ENCODE measurements around the gene CEACAM19. TPM values are rescaled to one million over a fixed set of nuclear protein-coding genes. Genes with fewer than 3 reads are reported as not detected.

CEACAM19 gene
- total and polyA plus RNA-seq, 9 of the 15 experiments (the other 6 are each of a cell fraction or from before 2014, with no cell fraction given): 0.15 to 0.30 (median 0.23) TPM; not detected in 5

- ATAC-seq (0 out of 3 replicates have a peak, but pooled peaks have one; percentile 39), FAIRE-seq (no peak), DNase-seq (ENCODE audit: extremely low read depth in 1 of 4, low spot score in 3 of 4) (no peak)
- intact Hi-C loops (cut with micrococcal nuclease): no loop called here
- H4K20me1 ChIP-seq (replicated peaks; ENCODE audit: control insufficient read depth, insufficient read depth, low read length): no peaks in the 10 kb centered on the region
- H3K9ac ChIP-seq (ENCODE audit: insufficient read depth in 1 of 2, low read depth in 2 of 2, low read length in 2 of 2): 0 out of 4 replicates have a peak overlapping the region, but pooled peaks of 1 of the 2 experiments have one; percentile 15
- in situ Hi-C loops (cut with MboI): no loop called here
- peak overlapping the region; percentile 62 for H2AFZ ChIP-seq (ENCODE audit: low read depth, low read length)
- no peak overlapping the region for H3K27ac ChIP-seq (ENCODE audit: extremely low read depth, low read depth, low read length)
- no peaks in the 10 kb centered on the region for H3K9me3 ChIP-seq (replicated peaks; ENCODE audit: control insufficient read depth, insufficient read depth, low read depth, low read length)
- no peaks in the 10 kb centered on the region for H3K9me1 ChIP-seq (ENCODE audit: control insufficient read depth, insufficient read depth, low read length)
- CTCF ChIA-PET (ENCODE audit: low intra/inter-chr PET ratio): no interaction called here
- H3K27me3 ChIP-seq (ENCODE audit: control insufficient read depth in 2 of 2, insufficient read depth in 2 of 2, low read length in 2 of 2): no peaks in the 10 kb centered on the region
- no peak overlapping the region for H3K4me2 ChIP-seq (ENCODE audit: insufficient read depth, low read length)
- H3K79me2 ChIP-seq (ENCODE audit: control insufficient read depth, insufficient read depth, low read length): no peaks in the 10 kb centered on the region
- POLR2A ChIA-PET: interaction anchor here (0.5 kb wide), 1 partner anchor 138 kb away, joined by 3 read pairs; no protein-coding TSS in a partner anchor
- H3K36me3 ChIP-seq (ENCODE audit: control insufficient read depth, insufficient read depth, low read length): no peaks in the 10 kb centered on the region
- H3K4me3 ChIP-seq: no peak overlapping the region
- WGBS (ENCODE audit: insufficient coverage, low coverage, missing lambda C conversion rate): 68% methylated on average over 17 of the region's 17 CpGs
- peaks cover 0 to 20% of the 10 kb centered on the region in 2 experiments; a peak in 4 of 5 replicates for H3K4me1 ChIP-seq (replicated peaks in 1 of 2; ENCODE audit: control insufficient read depth in 2 of 2, insufficient read depth in 2 of 2, low read length in 2 of 2)
- 0 out of 2 replicates have a peak, but pooled peaks have one; percentile 13 for TF ChIP-seq KLF1 (tag; IDR thresholded peaks at IDR 0.05)
- peak; percentile 97 for TF ChIP-seq ZKSCAN8 (CRISPR knock-in tag; IDR thresholded peaks at IDR 0.05)
- peak; percentile 78 for TF ChIP-seq CHD2 (IDR thresholded peaks at IDR 0.05; ENCODE audit: low read depth, low read length)
- no peak for TF ChIP-seq NCOA4 (IDR thresholded peaks at IDR 0.05; ENCODE audit: partially characterized antibody)
- TF ChIP-seq NR3C1 (CRISPR knock-in tag; IDR thresholded peaks at IDR 0.05): no peak
- no TSS peak for BruUV-seq (replicated peaks)
These were observed 31.4 kb downstream of the CEACAM19 start for GRCh38 chr19:44702551-44703176.
